Left lung (tissue), 10 donors: ENCODE results near the gene POC1A. TPM values are rescaled to one million over a fixed set of nuclear protein-coding genes. Genes with fewer than 3 reads are reported as not detected.

Experiments
- ATAC-seq: fragments of 200-7000 bp; cut with Tn5 transposase; one replicate; pipeline ENCODE4 v1.9.1; 2020; ENCODE audit warnings: moderate library complexity
- DNase-seq, 4 donors: peaks; one replicate each; pipeline ENCODE4 v3.0.0-alpha.2; 2013 to 2020
- H3K27ac ChIP-seq, 2 donors: fragments of 200-600 bp; sonication (generic) in 1 of 2; one replicate each; pipeline versions ENCODE4 v1.5.0 to v1.8.0; 2020 to 2021
- H3K27me3 ChIP-seq, 2 donors: fragments of 200-600 bp; sonication (generic) in 1 of 2; one replicate each; pipeline versions ENCODE4 v1.5.0 to v1.8.0; 2020 to 2021
- H3K36me3 ChIP-seq, 2 donors: fragments of 200-600 bp; sonication (generic) in 1 of 2; one replicate each; pipeline versions ENCODE4 v1.5.0 to v1.8.0; 2020 to 2021
- H3K4me1 ChIP-seq, 2 donors: fragments of 200-600 bp; one replicate each; pipeline ENCODE4 v1.8.0; 2021
- H3K4me3 ChIP-seq, 2 donors: fragments of 200-600 bp; sonication (generic) in 1 of 2; one replicate each; pipeline versions ENCODE4 v1.5.0 to v1.8.0; 2020 to 2021; ENCODE audit warnings: mild to moderate bottlenecking in 1 of 2
- H3K9me3 ChIP-seq, 2 donors: fragments of 200-600 bp; sonication (generic) in 1 of 2; one replicate each; pipeline versions ENCODE4 v1.5.0 to v1.8.0; 2020 to 2021
- intact Hi-C, 2 donors: fragments of 100-400 bp; cut with DNase I; formaldehyde crosslinking; loops; one replicate each; pipeline versions ENCODE4 v1.11.2 to v1.14.2; 2022
- polyA plus RNA-seq, 6 donors: library from polyadenylated mRNA; unstranded; fragments of 120-200 nt; gene quantifications; one replicate each; pipeline ENCODE4 v1.2.1, GENCODE V29; 2013; ENCODE audit not compliant: insufficient read length in 6 of 6
- total RNA-seq, 2 donors: library from RNA; stranded (reverse); fragmentation: NEBNext Ultra II Directional; extraction: Animal tissue kit (Norgen Biotek cat#: 25700); gene quantifications; one replicate each; pipeline ENCODE4 v1.2.1, GENCODE V29; 2021
- TF ChIP-seq, protein P1 (sequence below), 2 donors: fragments of 200-600 bp; sonication (generic) in 1 of 2; IDR thresholded peaks; one replicate each; pipeline versions ENCODE4 v1.5.0 to v1.8.0; 2021; ENCODE audit warnings: antibody characterized with exemption in 2 of 2
- donor health status: DM: no; HTN: yes; CAD: no.
- donor health status: DM: no; HTN: no; CAD: no.

The POC1A gene
- total and polyA plus RNA-seq, 8 donors, result 5.3 to 16.5 (median 8.3) TPM

DNA sequence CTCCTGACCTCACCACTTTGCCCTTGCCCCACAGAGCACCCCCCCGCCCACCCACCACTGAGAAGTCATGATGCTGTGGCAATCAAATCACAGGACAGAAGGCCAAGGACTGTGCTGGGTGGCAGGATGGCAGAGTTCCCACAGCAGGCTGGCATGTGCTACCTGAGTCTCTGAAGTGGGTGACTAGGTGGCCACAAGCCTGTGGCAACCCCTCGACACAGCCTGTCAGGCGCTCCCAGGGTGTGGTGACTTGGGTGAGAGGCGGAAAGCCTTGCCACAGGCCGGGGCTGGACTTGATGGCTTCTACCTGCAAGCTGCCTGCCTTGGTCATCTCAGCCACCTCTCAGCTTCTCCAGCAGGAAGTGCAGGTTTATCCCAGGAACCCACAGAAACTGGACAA lies 82.2 kb downstream of the POC1A start:
- Histone ChIP-seq H3K27me3 (no peaks in the 10 kb centered on the region), H3K4me1 (peaks cover 18 to 24% of the 10 kb centered on the region in 2 donors), H3K9me3 (no peaks in the 10 kb centered on the region), H3K36me3 (peaks cover 0 to 5% of the 10 kb centered on the region in 2 donors), H3K4me3 (no peak overlapping the region), H3K27ac (peak overlapping the region in 1 of 2 donors; percentile 82)
- intact Hi-C loops, result no loop called here
- DNase-seq (peak in 2 of 4 donors; percentile 83 to 87), ATAC-seq (peak; percentile 72)
- TF ChIP-seq, protein P1, sequence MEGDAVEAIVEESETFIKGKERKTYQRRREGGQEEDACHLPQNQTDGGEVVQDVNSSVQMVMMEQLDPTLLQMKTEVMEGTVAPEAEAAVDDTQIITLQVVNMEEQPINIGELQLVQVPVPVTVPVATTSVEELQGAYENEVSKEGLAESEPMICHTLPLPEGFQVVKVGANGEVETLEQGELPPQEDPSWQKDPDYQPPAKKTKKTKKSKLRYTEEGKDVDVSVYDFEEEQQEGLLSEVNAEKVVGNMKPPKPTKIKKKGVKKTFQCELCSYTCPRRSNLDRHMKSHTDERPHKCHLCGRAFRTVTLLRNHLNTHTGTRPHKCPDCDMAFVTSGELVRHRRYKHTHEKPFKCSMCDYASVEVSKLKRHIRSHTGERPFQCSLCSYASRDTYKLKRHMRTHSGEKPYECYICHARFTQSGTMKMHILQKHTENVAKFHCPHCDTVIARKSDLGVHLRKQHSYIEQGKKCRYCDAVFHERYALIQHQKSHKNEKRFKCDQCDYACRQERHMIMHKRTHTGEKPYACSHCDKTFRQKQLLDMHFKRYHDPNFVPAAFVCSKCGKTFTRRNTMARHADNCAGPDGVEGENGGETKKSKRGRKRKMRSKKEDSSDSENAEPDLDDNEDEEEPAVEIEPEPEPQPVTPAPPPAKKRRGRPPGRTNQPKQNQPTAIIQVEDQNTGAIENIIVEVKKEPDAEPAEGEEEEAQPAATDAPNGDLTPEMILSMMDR (IDR thresholded peaks at IDR 0.05), result no peak

GRCh38 chr3:52070724-52071621 lies 83.2 kb downstream of the POC1A start:
- Histone ChIP-seq H3K4me3 (no peak overlapping the region), H3K4me1 (peaks cover 18 to 24% of the 10 kb centered on the region in 2 donors), H3K9me3 (no peaks in the 10 kb centered on the region), H3K27me3 (no peaks in the 10 kb centered on the region), H3K36me3 (peaks cover 0 to 5% of the 10 kb centered on the region in 2 donors), H3K27ac (peak overlapping the region; percentile 76 to 82)
- DNase-seq (peak in 1 of 4 donors; percentile 62), ATAC-seq (peak; percentile 82)
- intact Hi-C loops, result no loop called here
- TF ChIP-seq, protein P1 (IDR thresholded peaks at IDR 0.05), result no peak

- Histone ChIP-seq H3K4me1 (peaks cover 18 to 35% of the 10 kb centered on the region in 2 donors), H3K27ac (no peak overlapping the region), H3K9me3 (no peaks in the 10 kb centered on the region), H3K4me3 (no peak overlapping the region), H3K36me3 (peaks cover 0 to 4% of the 10 kb centered on the region in 2 donors), H3K27me3 (no peaks in the 10 kb centered on the region)
- intact Hi-C loops, result no loop called here
- ATAC-seq (no peak), DNase-seq (no peak)
- TF ChIP-seq, protein P1 (IDR thresholded peaks at IDR 0.05), result no peak
Observed at GRCh38 chr3:52069855-52070254, 84.4 kb downstream of the POC1A start.

GRCh38 chr3:52069135-52069534 lies 85.1 kb downstream of the POC1A start:
- H3K4me3 ChIP-seq, result no peak overlapping the region
- H3K4me1 ChIP-seq, result peaks cover 18 to 35% of the 10 kb centered on the region in 2 donors
- no peak overlapping the region for H3K27ac ChIP-seq
- TF ChIP-seq, protein P1 (IDR thresholded peaks at IDR 0.05), result no peak
- intact Hi-C loops, result no loop called here
- H3K36me3 ChIP-seq, result no peaks in the 10 kb centered on the region
- DNase-seq (no peak), ATAC-seq (no peak)
- no peaks in the 10 kb centered on the region for H3K9me3 ChIP-seq
- no peaks in the 10 kb centered on the region for H3K27me3 ChIP-seq

GRCh38 chr3:52068730-52069129 lies 85.5 kb downstream of the POC1A start:
- no peak overlapping the region for H3K4me3 ChIP-seq
- TF ChIP-seq, protein P1 (IDR thresholded peaks at IDR 0.05), result no peak
- H3K4me1 ChIP-seq, result peaks cover 18 to 35% of the 10 kb centered on the region in 2 donors
- ATAC-seq (no peak), DNase-seq (no peak)
- H3K36me3 ChIP-seq, result no peaks in the 10 kb centered on the region
- no peaks in the 10 kb centered on the region for H3K27me3 ChIP-seq
- H3K9me3 ChIP-seq, result no peaks in the 10 kb centered on the region
- no peak overlapping the region for H3K27ac ChIP-seq
- intact Hi-C loops, result no loop called here
